HepG2 (cell line): ENCODE measurements around the gene SMIM9. TPM values are rescaled to one million over a fixed set of nuclear protein-coding genes. Genes with fewer than 3 reads are reported as not detected.
A peak's percentile ranks its signal among the peaks of the same experiment; 100 is the strongest.

Experiments
- ATAC-seq: fragments of 200-7000 bp; cut with Tn5 transposase; 3 replicates; pipeline ENCODE4 v1.9.1; 2020; ENCODE audit warnings: mild to moderate bottlenecking, moderate library complexity
- BruUV-seq: library from RNA; stranded (reverse); fragments of 400-500 nt; replicated peaks from 2 replicates; lab custom pipeline; 2021; lab: Mats Ljungman, UMichigan
- CTCF ChIA-PET: fragments of 300-600 bp; formaldehyde crosslinking; extraction: SDS; loops from one replicate; lab custom pipeline; 2021; ENCODE audit warnings: low total read pairs, inconsistent platforms, low intra/inter-chr PET ratio; lab: Yijun Ruan, JAX
- POLR2A ChIA-PET: fragments of 350-600 bp; sonication (Branson Sonifier 250); formaldehyde crosslinking; loops from one replicate; lab custom pipeline; 2020; ENCODE audit warnings: antibody characterized with exemption, inconsistent platforms; lab: Yijun Ruan, JAX
- DNase-seq: peaks from one replicate; pipeline ENCODE4 v3.0.0-alpha.2; 2015; ENCODE audit warnings: low spot score
- FAIRE-seq: peaks from 3 replicates; lab custom pipeline; 2011; peaks lifted over from hg19 to GRCh38; lab: Jason Lieb, UNC
- H2AFZ ChIP-seq: one replicate; pipeline ENCODE4 v1.6.1; 2011; ENCODE audit warnings: low read length, inconsistent platforms
- H3K27ac ChIP-seq: fragments of 300-600 bp; 3 replicates; pipeline ENCODE4 v1.8.0; 2011; ENCODE audit warnings: mixed run types, mild to moderate bottlenecking, mixed read lengths, low read length, inconsistent platforms; ENCODE audit not compliant: insufficient read depth; ENCODE audit errors: extremely low read length
- H3K27me3 ChIP-seq, 2 experiments: fragments of 200-600 bp in 1 of 2; 2 replicates in 1 of 2; 3 replicates in 1 of 2; pipeline versions ENCODE4 v1.6.0 to v1.8.0; 2011; ENCODE audit warnings: low read length in 2 of 2, mild to moderate bottlenecking in 2 of 2, moderate library complexity in 2 of 2, inconsistent platforms in 1 of 2; ENCODE audit not compliant: insufficient read depth in 2 of 2, control insufficient read depth in 1 of 2
- H3K36me3 ChIP-seq, 2 experiments: fragments of 200-600 bp in 1 of 2; replicated peaks in 1 of 2; 2 replicates in 1 of 2; 3 replicates in 1 of 2; pipeline versions ENCODE4 v1.5.1 to v1.8.0; 2011; ENCODE audit warnings: low read length in 2 of 2, inconsistent platforms in 1 of 2; ENCODE audit not compliant: insufficient read depth in 2 of 2, control insufficient read depth in 1 of 2
- H3K4me1 ChIP-seq: 2 replicates; pipeline ENCODE4 v1.5.1; 2012; ENCODE audit warnings: low read length, inconsistent platforms; ENCODE audit not compliant: insufficient read depth
- H3K4me2 ChIP-seq: 2 replicates; pipeline ENCODE4 v1.6.0; 2011; ENCODE audit warnings: low read depth, low read length, inconsistent platforms
- H3K4me3 ChIP-seq, 3 experiments: fragments of 200-600 bp in 1 of 3; sonication (generic), shearing (Covaris generic) in 1 of 3; replicated peaks in 1 of 3; 2 replicates each; pipeline ENCODE4 v1.5.1; 2011 to 2016; ENCODE audit warnings: low read length in 3 of 3, inconsistent platforms in 2 of 3, low read depth in 2 of 3, mild to moderate bottlenecking in 2 of 3, control low read depth in 1 of 3, mixed read lengths in 1 of 3; ENCODE audit not compliant: insufficient read depth in 1 of 3
- H3K79me2 ChIP-seq: one replicate; pipeline ENCODE4 v1.6.1; 2011; ENCODE audit warnings: low read length, inconsistent platforms; ENCODE audit not compliant: insufficient read depth
- H3K9ac ChIP-seq: 2 replicates; pipeline ENCODE4 v1.6.0; 2011; ENCODE audit warnings: mild to moderate bottlenecking, low read depth, low read length, inconsistent platforms; ENCODE audit not compliant: insufficient read depth
- H3K9me3 ChIP-seq: 2 replicates; pipeline ENCODE4 v1.5.1; 2012; ENCODE audit warnings: mild to moderate bottlenecking, low read length
- H4K20me1 ChIP-seq: 2 replicates; pipeline ENCODE4 v1.6.0; 2011; ENCODE audit warnings: inconsistent platforms, mild to moderate bottlenecking, low read length, moderate library complexity; ENCODE audit not compliant: insufficient read depth
- CC2D1A ChIP-seq: sonication (generic); formaldehyde crosslinking; IDR thresholded peaks from 2 replicates; pipeline ENCODE4 v1.8.1; 2023; ENCODE audit warnings: mild to moderate bottlenecking, missing genetic modification reagents
- ELF3 ChIP-seq: IDR thresholded peaks from 2 replicates; pipeline ENCODE4 v1.6.1; 2016; ENCODE audit warnings: missing genetic modification reagents, missing compliant biosample characterization
- FOSL2 ChIP-seq: sonication (generic); formaldehyde crosslinking; IDR thresholded peaks from 2 replicates; pipeline ENCODE4 v1.4.0; 2020; ENCODE audit warnings: missing genetic modification reagents
- KDM2A ChIP-seq: sonication (generic); formaldehyde crosslinking; IDR thresholded peaks from 2 replicates; pipeline ENCODE4 v1.4.0; 2020; ENCODE audit warnings: low read depth, missing genetic modification reagents, borderline replicate concordance
- PPARG ChIP-seq: conservative IDR thresholded peaks from 2 replicates; pipeline ENCODE4 v1.6.1; 2016; ENCODE audit warnings: missing biosample characterization, missing genetic modification reagents
- ZMYM4 ChIP-seq: sonication (generic); formaldehyde crosslinking; IDR thresholded peaks from 2 replicates; pipeline ENCODE4 v1.8.1; 2023; ENCODE audit warnings: mild to moderate bottlenecking, missing genetic modification reagents
- WGBS: methylation state at CpG from one replicate; pipeline ENCODE4 v1.1.6; 2017; ENCODE audit warnings: low lambda C conversion rate; 5-methylcytosine and 5-hydroxymethylcytosine counted together
- in situ Hi-C: cut with HindIII; loops from 2 replicates; pipeline ENCODE4 v1.10.0; 2017; ENCODE audit warnings: low pct_unique_long_range_greater_than_20kb; ENCODE audit not compliant: extremely low pct_ligation_motif_present
- intact Hi-C: fragments of 100-400 bp; cut with micrococcal nuclease; formaldehyde crosslinking; loops from one replicate; pipeline ENCODE4 v1.10.0; 2022; ENCODE audit not compliant: unreplicated experiment
- polyA plus RNA-seq, 8 experiments: library from polyadenylated mRNA; depleted of rRNA in 3 of 8; stranded (reverse) in 7 of 8; unstranded in 1 of 8; fragments of >200 nt; fragmentation: Illumina TruSeq in 4 of 8; extraction: Trizol in 4 of 8; gene quantifications; 2 replicates each; pipeline versions ENCODE4 v1.2.1 to v1.2.3, GENCODE V29; 2011 to 2016; ENCODE audit warnings: low read depth in 4 of 8, missing spikeins in 1 of 8, mixed read lengths in 1 of 8; ENCODE audit not compliant: insufficient read depth in 1 of 8
- total RNA-seq, 5 experiments: library from RNA; depleted of rRNA; stranded (reverse); fragments of >200 nt; fragmentation: Illumina TruSeq; extraction: Trizol; gene quantifications; 2 replicates each; pipeline ENCODE4 v1.2.3, GENCODE V29; 2016; ENCODE audit warnings: low read depth in 1 of 5
- TF ChIP-seq, protein P1 (sequence below): IDR thresholded peaks from 2 replicates; pipeline ENCODE4 v1.6.1; 2016
- TF ChIP-seq, protein P2 (sequence below): sonication (generic); formaldehyde crosslinking; IDR thresholded peaks from 2 replicates; pipeline ENCODE4 v1.5.1; 2020; ENCODE audit warnings: missing genetic modification reagents, mild to moderate bottlenecking, borderline replicate concordance

The SMIM9 gene
- total and polyA plus RNA-seq, 2 of the 13 experiments (the other 11 are each of a cell fraction or from before 2014, with no cell fraction given) = not detected

DNA sequence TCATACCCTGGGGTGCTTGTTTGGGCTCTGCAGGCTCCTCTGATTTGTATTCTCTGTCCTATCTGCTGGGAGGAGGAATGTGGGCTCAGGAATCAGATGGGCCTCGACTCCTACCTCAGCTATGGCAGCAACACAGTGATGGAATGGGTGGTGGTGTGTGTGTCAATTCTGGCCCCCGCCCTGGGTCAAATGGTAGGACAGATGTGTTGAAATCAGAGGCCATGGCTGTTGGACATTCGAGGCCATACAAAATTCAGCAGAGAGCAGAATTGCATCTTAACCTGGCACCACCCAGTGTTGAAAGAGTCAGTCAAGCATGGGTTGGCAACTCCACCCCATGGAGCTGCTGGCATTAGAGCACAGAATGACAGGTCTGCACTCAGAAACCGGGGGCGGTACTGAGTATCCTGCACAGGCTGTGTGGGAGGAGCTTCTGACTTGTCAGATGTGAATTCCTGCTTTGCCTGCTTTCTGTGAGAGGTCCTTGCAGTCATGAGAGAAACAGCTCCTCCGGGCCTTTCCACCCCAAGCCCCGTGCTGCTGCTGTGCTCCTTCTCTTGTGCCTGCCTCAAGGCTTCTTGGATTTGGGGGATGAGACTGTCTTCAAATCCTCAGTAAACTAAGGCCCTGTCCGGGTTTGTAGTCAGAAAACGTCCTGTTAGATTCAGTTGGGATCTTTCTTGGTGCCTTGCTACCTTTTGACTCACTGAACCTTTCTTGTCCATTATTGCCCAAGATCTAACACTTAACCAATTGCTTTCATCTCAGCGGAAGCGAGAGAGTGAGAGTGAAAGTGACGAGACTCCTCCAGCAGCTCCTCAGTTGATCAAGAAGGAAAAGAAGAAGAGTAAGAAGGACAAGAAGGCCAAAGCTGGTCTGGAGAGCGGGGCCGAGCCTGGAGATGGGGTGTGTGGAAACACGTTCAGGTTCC, 58.8 kb downstream of the SMIM9 start:
- Histone ChIP-seq H2AFZ (no peak overlapping the region), H3K79me2 (no peaks in the 10 kb centered on the region), H3K4me2 (no peak overlapping the region), H3K27ac (no peak overlapping the region), H3K9ac (no peak overlapping the region), H3K36me3 (peaks cover 10 to 32% of the 10 kb centered on the region in 2 experiments; a peak in 4 of 5 replicates), H3K4me3 (no peak overlapping the region), H3K9me3 (no peaks in the 10 kb centered on the region), H3K4me1 (no peaks in the 10 kb centered on the region), H3K27me3 (no peaks in the 10 kb centered on the region), H4K20me1 (0 out of 2 replicates have a peak, but pooled peaks cover 2% of the 10 kb centered on the region)
- WGBS = over 99% methylated on average over 9 of the region's 15 CpGs
- no peak for DNase-seq
- no peak for FAIRE-seq
- TF ChIP-seq, protein P1, sequence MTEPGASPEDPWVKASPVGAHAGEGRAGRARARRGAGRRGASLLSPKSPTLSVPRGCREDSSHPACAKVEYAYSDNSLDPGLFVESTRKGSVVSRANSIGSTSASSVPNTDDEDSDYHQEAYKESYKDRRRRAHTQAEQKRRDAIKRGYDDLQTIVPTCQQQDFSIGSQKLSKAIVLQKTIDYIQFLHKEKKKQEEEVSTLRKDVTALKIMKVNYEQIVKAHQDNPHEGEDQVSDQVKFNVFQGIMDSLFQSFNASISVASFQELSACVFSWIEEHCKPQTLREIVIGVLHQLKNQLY (CRISPR knock-in tag) = no peak
- TF ChIP-seq, protein P2, sequence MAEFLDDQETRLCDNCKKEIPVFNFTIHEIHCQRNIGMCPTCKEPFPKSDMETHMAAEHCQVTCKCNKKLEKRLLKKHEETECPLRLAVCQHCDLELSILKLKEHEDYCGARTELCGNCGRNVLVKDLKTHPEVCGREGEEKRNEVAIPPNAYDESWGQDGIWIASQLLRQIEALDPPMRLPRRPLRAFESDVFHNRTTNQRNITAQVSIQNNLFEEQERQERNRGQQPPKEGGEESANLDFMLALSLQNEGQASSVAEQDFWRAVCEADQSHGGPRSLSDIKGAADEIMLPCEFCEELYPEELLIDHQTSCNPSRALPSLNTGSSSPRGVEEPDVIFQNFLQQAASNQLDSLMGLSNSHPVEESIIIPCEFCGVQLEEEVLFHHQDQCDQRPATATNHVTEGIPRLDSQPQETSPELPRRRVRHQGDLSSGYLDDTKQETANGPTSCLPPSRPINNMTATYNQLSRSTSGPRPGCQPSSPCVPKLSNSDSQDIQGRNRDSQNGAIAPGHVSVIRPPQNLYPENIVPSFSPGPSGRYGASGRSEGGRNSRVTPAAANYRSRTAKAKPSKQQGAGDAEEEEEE (CRISPR knock-in tag) = no peak
- in situ Hi-C loops (no loop called here), intact Hi-C loops (no loop called here)
- ChIA-PET CTCF (no interaction called here), POLR2A (interaction anchor here (1.0 kb wide), 1 partner anchor 12 kb away, joined by 4 read pairs; the partner anchor contains the start of gene DKC1)
- no TSS peak for BruUV-seq
- peak; percentile 38 for ATAC-seq

DNA sequence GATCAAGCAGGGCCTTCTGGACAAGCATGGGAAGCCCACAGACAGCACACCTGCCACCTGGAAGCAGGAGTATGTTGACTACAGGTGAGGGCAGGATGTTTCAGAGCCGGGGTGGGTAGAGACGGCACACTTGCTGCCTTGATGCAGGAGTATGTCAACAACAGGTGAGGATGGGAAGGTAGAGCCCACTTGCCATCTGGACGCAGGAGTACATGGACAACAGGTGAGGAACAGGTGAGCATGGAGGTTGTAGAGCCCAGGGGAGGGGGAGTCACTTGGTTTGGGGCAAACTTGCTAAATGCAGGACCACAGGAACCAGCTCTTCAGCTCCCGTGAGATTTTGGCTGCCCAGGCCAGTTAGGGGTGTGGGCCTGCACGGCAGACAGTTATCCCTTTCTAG, 59.8 kb downstream of the SMIM9 start:
- no peaks in the 10 kb centered on the region for H3K79me2 ChIP-seq
- H4K20me1 ChIP-seq = peaks cover 2% of the 10 kb centered on the region; the same call in 1 of the 2 replicates
- intact Hi-C loops (no loop called here), in situ Hi-C loops (no loop called here)
- FAIRE-seq = no peak
- H3K36me3 ChIP-seq = peaks cover 11 to 39% of the 10 kb centered on the region in 2 experiments; a peak in 4 of 5 replicates
- H3K27ac ChIP-seq = no peak overlapping the region
- no peak overlapping the region for H3K4me3 ChIP-seq
- no peaks in the 10 kb centered on the region for H3K27me3 ChIP-seq
- no peak overlapping the region for H2AFZ ChIP-seq
- ChIA-PET POLR2A (no interaction called here), CTCF (no interaction called here)
- H3K4me1 ChIP-seq = no peaks in the 10 kb centered on the region
- ATAC-seq = no peak
- H3K9ac ChIP-seq = no peak overlapping the region
- no peak overlapping the region for H3K4me2 ChIP-seq
- no TSS peak for BruUV-seq
- 94% methylated on average over 3 of the region's 5 CpGs for WGBS
- H3K9me3 ChIP-seq = no peaks in the 10 kb centered on the region
- no peak for DNase-seq
- no peak for TF ChIP-seq ZMYM4 (CRISPR knock-in tag)
- TF ChIP-seq KDM2A (CRISPR knock-in tag) = no peak
- no peak for TF ChIP-seq CC2D1A (CRISPR knock-in tag)
- TF ChIP-seq ELF3 (CRISPR knock-in tag) = no peak
- no peak for TF ChIP-seq FOSL2 (CRISPR knock-in tag)
- no peak for TF ChIP-seq PPARG (CRISPR knock-in tag)
